Loucy (cell line): Measurements from ENCODE around the gene TMEM167A.

Experiments used
- H2AFZ ChIP-seq: fragments of 200-600 bp; sonication (generic); 2 replicates; pipeline ENCODE4 v1.6.0; 2016; ENCODE audit warnings: antibody characterized with exemption, mild to moderate bottlenecking, low read length, moderate library complexity
- H3F3A ChIP-seq: fragments of 200-600 bp; 2 replicates; pipeline ENCODE4 v1.6.0; 2016; ENCODE audit warnings: antibody characterized with exemption, low read depth, mild to moderate bottlenecking
- H3K27me3 ChIP-seq: fragments of 200-600 bp; sonication (generic); 2 replicates; pipeline ENCODE4 v1.6.1; 2014; ENCODE audit warnings: low read length, mild to moderate bottlenecking; ENCODE audit not compliant: insufficient read depth, poor library complexity, severe bottlenecking
- H3K36me3 ChIP-seq: fragments of 200-600 bp; sonication (generic); 2 replicates; pipeline ENCODE4 v1.6.1; 2016; ENCODE audit warnings: low read length; ENCODE audit not compliant: insufficient read depth
- H3K4me1 ChIP-seq: fragments of 200-600 bp; sonication (generic); 2 replicates; pipeline ENCODE4 v1.5.1; 2014; ENCODE audit warnings: low read length, mild to moderate bottlenecking; ENCODE audit not compliant: insufficient read depth, poor library complexity, severe bottlenecking
- H3K4me2 ChIP-seq: fragments of 200-600 bp; sonication (generic); 2 replicates; pipeline ENCODE4 v1.6.0; 2014; ENCODE audit warnings: antibody characterized with exemption, low read length, low read depth, mild to moderate bottlenecking; ENCODE audit not compliant: poor library complexity, severe bottlenecking
- H3K4me3 ChIP-seq: fragments of 200-600 bp; sonication (generic); 2 replicates; pipeline ENCODE4 v1.5.1; 2014; ENCODE audit warnings: low read length, mild to moderate bottlenecking, mixed read lengths; ENCODE audit not compliant: poor library complexity, severe bottlenecking
- H3K79me2 ChIP-seq: fragments of 200-600 bp; sonication (generic); 2 replicates; pipeline ENCODE4 v1.6.1; 2014; ENCODE audit warnings: low read length; ENCODE audit not compliant: insufficient read depth
- H3K9ac ChIP-seq: fragments of 200-600 bp; sonication (generic); 2 replicates; pipeline ENCODE4 v1.6.0; 2014; ENCODE audit warnings: mild to moderate bottlenecking, low read depth, low read length, moderate library complexity; ENCODE audit not compliant: poor library complexity, severe bottlenecking
- H3K9me2 ChIP-seq: fragments of 200-600 bp; sonication (generic); replicated peaks from 2 replicates; pipeline ENCODE4 v1.6.1; 2016; ENCODE audit warnings: low read depth, low read length, mixed read lengths
- H3K9me3 ChIP-seq: fragments of 200-600 bp; sonication (generic); 2 replicates; pipeline ENCODE4 v1.6.1; 2014; ENCODE audit warnings: mild to moderate bottlenecking, antibody characterized with exemption, low read length, low read depth; ENCODE audit not compliant: insufficient read depth
- H4K20me1 ChIP-seq: fragments of 200-600 bp; sonication (generic); 2 replicates; pipeline ENCODE4 v1.6.0; 2014; ENCODE audit warnings: antibody characterized with exemption, low read length, mild to moderate bottlenecking; ENCODE audit not compliant: insufficient read depth, poor library complexity, severe bottlenecking
- CTCF ChIP-seq: fragments of 200-600 bp; sonication (generic); conservative IDR thresholded peaks from 2 replicates; pipeline ENCODE4 v1.5.1; 2014; ENCODE audit warnings: mild to moderate bottlenecking, antibody characterized with exemption, low read length
- EZH2phosphoT487 ChIP-seq: fragments of 200-600 bp; IDR thresholded peaks from 2 replicates; pipeline ENCODE4 v1.6.1; 2018; ENCODE audit warnings: antibody characterized with exemption, mild to moderate bottlenecking, moderate library complexity, borderline replicate concordance

The TMEM167A gene

DNA sequence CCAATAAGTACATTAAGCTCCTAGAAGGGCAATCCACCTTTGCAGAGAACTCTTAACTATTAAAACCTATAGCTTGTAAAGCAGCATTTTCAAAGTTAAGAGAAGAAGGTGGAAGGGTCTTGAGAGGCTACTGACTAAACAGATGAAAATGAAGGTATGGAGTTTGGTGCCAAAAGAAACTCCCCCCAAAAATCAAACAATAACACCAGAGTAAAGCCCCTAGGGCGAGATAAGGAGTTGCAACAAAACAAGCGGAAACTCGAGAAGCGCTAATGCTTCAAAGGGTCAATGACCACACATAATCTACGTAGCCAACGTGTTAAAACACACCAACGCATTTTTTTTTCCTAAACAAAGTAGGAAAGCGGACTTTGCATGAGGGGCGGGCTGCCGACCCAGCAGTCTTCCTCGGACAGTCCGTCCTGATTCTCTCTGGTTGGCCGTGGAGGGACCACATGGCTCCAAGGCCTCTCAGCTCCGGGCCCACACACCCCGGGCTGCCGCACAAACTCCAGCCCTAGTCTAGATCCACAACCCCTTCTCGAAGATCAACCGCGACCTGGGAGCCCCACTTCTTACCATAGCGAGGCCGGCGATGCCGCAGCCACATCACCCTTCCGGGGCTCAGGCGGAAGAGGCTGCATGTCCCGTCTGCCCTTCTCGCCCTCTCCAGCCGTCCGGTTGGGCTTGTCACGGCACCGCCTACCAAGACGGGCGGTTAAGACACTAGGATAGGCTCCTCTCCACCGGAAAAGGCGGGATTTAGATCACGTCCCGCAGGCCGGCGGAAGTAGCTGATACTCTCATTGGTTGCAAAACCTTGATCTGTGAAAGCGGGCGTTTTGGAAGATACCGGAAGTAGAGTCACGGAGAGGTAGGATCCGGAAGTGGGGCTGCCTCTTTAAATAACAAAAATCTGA is at the start of gene TMEM167A, which contains the start of gene XRCC4:
Gene TMEM167A (minus strand): TSS at position 653 of the 920 bp plus-strand sequence. CDS start 71 bp downstream, at position 582.
Gene XRCC4 (plus strand): TSS at position 806 of the 920 bp plus-strand sequence. CDS start 27,373 bp downstream, outside the sequence.
- peaks cover 49% of the 10 kb centered on the region for H3K4me1 ChIP-seq

GRCh38 chr5:83126501-83126900 is 49.3 kb upstream of the TMEM167A start:
- H3K27me3 ChIP-seq: no peaks in the 10 kb centered on the region
- H3K79me2 ChIP-seq: no peaks in the 10 kb centered on the region
- TF ChIP-seq EZH2phosphoT487: no peak
- TF ChIP-seq CTCF: no peak
- H4K20me1 ChIP-seq: no peaks in the 10 kb centered on the region
- no peak overlapping the region for H2AFZ ChIP-seq
- H3K9me2 ChIP-seq: no peaks in the 10 kb centered on the region
- H3K4me1 ChIP-seq: no peaks in the 10 kb centered on the region
- H3F3A ChIP-seq: no peaks in the 10 kb centered on the region
- H3K9ac ChIP-seq: no peak overlapping the region
- peaks cover 4% of the 10 kb centered on the region for H3K36me3 ChIP-seq
- H3K9me3 ChIP-seq: peaks cover 11% of the 10 kb centered on the region; the same call in 1 of the 2 replicates
- H3K4me2 ChIP-seq: no peak overlapping the region
- no peak overlapping the region for H3K4me3 ChIP-seq

More for the DNA sequence above, at the start of gene TMEM167A, which contains the start of gene XRCC4:
- Histone ChIP-seq H3K36me3 (no peaks in the 10 kb centered on the region), H3F3A (no peaks in the 10 kb centered on the region), H2AFZ (peak within 1 kb of the TSS; percentile 89), H3K4me3 (peak within 1 kb of the TSS; percentile 93), H3K27me3 (no peaks in the 10 kb centered on the region), H4K20me1 (peaks cover 26% of the 10 kb centered on the region), H3K4me2 (peak within 1 kb of the TSS; percentile 99), H3K9me3 (no peaks in the 10 kb centered on the region), H3K79me2 (peaks cover 78% of the 10 kb centered on the region), H3K9me2 (no peaks in the 10 kb centered on the region), H3K9ac (peak within 1 kb of the TSS; percentile 90)
- TF ChIP-seq EZH2phosphoT487 (no peak), CTCF (no peak)

DNA sequence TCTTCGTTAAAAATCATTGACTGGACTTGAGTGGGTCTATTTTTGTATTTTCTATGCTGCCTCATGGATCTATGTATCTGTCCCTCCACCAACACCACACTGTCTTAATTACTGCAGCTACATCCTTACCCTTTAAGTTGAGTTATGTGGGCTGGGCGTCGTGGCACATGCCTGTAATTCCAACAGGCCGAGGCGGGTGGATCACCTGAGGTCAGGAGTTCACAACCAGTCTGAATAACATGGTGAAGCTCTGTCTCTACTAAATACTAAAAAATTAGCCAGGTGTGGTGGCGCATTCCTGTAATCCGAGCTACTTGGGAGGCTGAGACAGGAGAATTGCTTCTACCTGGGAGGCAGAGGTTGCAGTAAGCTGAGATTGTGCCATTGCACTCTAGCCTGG is 48.4 kb upstream of the TMEM167A start:
- no peaks in the 10 kb centered on the region for H3K4me1 ChIP-seq
- H2AFZ ChIP-seq: no peak overlapping the region
- peaks cover 11% of the 10 kb centered on the region; the same call in 1 of the 2 replicates for H3K9me3 ChIP-seq
- no peaks in the 10 kb centered on the region for H3F3A ChIP-seq
- peaks cover 4% of the 10 kb centered on the region for H3K36me3 ChIP-seq
- no peaks in the 10 kb centered on the region for H3K9me2 ChIP-seq
- H4K20me1 ChIP-seq: no peaks in the 10 kb centered on the region
- no peak overlapping the region for H3K4me3 ChIP-seq
- TF ChIP-seq EZH2phosphoT487: no peak
- TF ChIP-seq CTCF: no peak
- no peak overlapping the region for H3K9ac ChIP-seq
- H3K79me2 ChIP-seq: no peaks in the 10 kb centered on the region
- no peaks in the 10 kb centered on the region for H3K27me3 ChIP-seq
- no peak overlapping the region for H3K4me2 ChIP-seq
